ENCODE data around the gene APIP. TPM values are rescaled to one million over a fixed set of nuclear protein-coding genes. Genes with fewer than 3 reads are reported as not detected.

The APIP gene
- total and polyA plus RNA-seq, 2 donors (not counting 1 experiment from before 2014, with no cell fraction given) = 32.2 to 32.7 TPM

- Histone ChIP-seq H3K36me3 (ENCODE audit: control insufficient read depth, insufficient read depth, low read length) (no peaks in the 10 kb centered on the region), H3K9me3 (ENCODE audit: control insufficient read depth, insufficient read depth, low read depth, low read length) (no peaks in the 10 kb centered on the region), H4K20me1 (ENCODE audit: control insufficient read depth, extremely low read depth, insufficient read depth, low read length) (no peaks in the 10 kb centered on the region), H3K4me3 (replicated peaks in 1 of 4; ENCODE audit: control extremely low read depth in 1 of 4, insufficient read depth in 1 of 4, low read depth in 3 of 4, low read length in 4 of 4) (no peak overlapping the region), H3K27ac (ENCODE audit: insufficient read depth, low read length) (no peak overlapping the region), H3K79me2 (ENCODE audit: control insufficient read depth, insufficient read depth, low read length) (no peaks in the 10 kb centered on the region), H3K9ac (ENCODE audit: insufficient read depth, low read length) (no peak overlapping the region), H3K4me2 (ENCODE audit: extremely low read depth, insufficient read depth, low read length) (no peak overlapping the region), H3K4me1 (ENCODE audit: control insufficient read depth, extremely low read depth, insufficient read depth, low read length) (no peaks in the 10 kb centered on the region), H3K27me3 (ENCODE audit: control insufficient read depth, insufficient read depth, low read length) (no peaks in the 10 kb centered on the region), H2AFZ (ENCODE audit: low read length) (no peak overlapping the region)
- no peak for TF ChIP-seq EZH2 (IDR thresholded peaks at IDR 0.05; ENCODE audit: low read length, missing control alignments)
- TF ChIP-seq, protein P1, sequence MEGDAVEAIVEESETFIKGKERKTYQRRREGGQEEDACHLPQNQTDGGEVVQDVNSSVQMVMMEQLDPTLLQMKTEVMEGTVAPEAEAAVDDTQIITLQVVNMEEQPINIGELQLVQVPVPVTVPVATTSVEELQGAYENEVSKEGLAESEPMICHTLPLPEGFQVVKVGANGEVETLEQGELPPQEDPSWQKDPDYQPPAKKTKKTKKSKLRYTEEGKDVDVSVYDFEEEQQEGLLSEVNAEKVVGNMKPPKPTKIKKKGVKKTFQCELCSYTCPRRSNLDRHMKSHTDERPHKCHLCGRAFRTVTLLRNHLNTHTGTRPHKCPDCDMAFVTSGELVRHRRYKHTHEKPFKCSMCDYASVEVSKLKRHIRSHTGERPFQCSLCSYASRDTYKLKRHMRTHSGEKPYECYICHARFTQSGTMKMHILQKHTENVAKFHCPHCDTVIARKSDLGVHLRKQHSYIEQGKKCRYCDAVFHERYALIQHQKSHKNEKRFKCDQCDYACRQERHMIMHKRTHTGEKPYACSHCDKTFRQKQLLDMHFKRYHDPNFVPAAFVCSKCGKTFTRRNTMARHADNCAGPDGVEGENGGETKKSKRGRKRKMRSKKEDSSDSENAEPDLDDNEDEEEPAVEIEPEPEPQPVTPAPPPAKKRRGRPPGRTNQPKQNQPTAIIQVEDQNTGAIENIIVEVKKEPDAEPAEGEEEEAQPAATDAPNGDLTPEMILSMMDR (conservative IDR thresholded peaks at IDR 0.05 in 1 of 2, IDR thresholded peaks at IDR 0.05 in 1 of 2; ENCODE audit: low read depth in 1 of 2, low read length in 2 of 2) = no peak
- no peak for DNase-seq (ENCODE audit: low read depth in 2 of 2)
Observed at GRCh38 chr11:34957606-34958005, 41.4 kb upstream of the APIP start.

- Histone ChIP-seq H3K79me2 (ENCODE audit: control insufficient read depth, insufficient read depth, low read length) (no peaks in the 10 kb centered on the region), H3K9me3 (ENCODE audit: control insufficient read depth, insufficient read depth, low read depth, low read length) (no peaks in the 10 kb centered on the region), H3K9ac (ENCODE audit: insufficient read depth, low read length) (no peak overlapping the region), H3K4me1 (ENCODE audit: control insufficient read depth, extremely low read depth, insufficient read depth, low read length) (no peaks in the 10 kb centered on the region), H2AFZ (ENCODE audit: low read length) (no peak overlapping the region), H3K4me2 (ENCODE audit: extremely low read depth, insufficient read depth, low read length) (no peak overlapping the region), H4K20me1 (ENCODE audit: control insufficient read depth, extremely low read depth, insufficient read depth, low read length) (no peaks in the 10 kb centered on the region), H3K36me3 (ENCODE audit: control insufficient read depth, insufficient read depth, low read length) (no peaks in the 10 kb centered on the region), H3K27me3 (ENCODE audit: control insufficient read depth, insufficient read depth, low read length) (no peaks in the 10 kb centered on the region), H3K27ac (ENCODE audit: insufficient read depth, low read length) (no peak overlapping the region), H3K4me3 (replicated peaks in 1 of 4; ENCODE audit: control extremely low read depth in 1 of 4, insufficient read depth in 1 of 4, low read depth in 3 of 4, low read length in 4 of 4) (no peak overlapping the region)
- TF ChIP-seq, protein P1 (conservative IDR thresholded peaks at IDR 0.05 in 1 of 2, IDR thresholded peaks at IDR 0.05 in 1 of 2; ENCODE audit: low read depth in 1 of 2, low read length in 2 of 2) = no peak
- TF ChIP-seq EZH2 (IDR thresholded peaks at IDR 0.05; ENCODE audit: low read length, missing control alignments) = no peak
- no peak for DNase-seq (ENCODE audit: low read depth in 2 of 2)
Observed at GRCh38 chr11:34957206-34957605, 41.0 kb upstream of the APIP start.

DNA sequence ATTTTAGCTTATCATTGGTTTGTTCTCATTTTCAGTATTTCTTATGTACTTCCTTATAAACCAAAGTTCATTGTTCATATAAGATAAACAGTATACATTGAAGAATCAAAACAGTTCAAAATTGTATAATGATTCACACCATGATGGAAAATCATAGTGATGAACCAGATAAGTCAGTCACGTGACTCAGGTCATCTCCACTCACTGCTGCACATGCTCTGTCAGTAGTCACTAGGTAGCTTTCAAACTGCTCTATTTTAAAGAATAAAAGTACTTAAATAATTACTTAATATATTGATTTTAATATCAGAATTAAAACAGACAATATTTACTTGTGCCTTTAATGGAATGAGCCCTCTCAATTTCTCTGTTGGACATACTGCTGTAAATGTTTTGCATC, 37.8 kb upstream of the APIP start:
- no peaks in the 10 kb centered on the region for H3K4me1 ChIP-seq (ENCODE audit: control insufficient read depth, extremely low read depth, insufficient read depth, low read length)
- H3K36me3 ChIP-seq (ENCODE audit: control insufficient read depth, insufficient read depth, low read length) = no peaks in the 10 kb centered on the region
- H2AFZ ChIP-seq (ENCODE audit: low read length) = no peak overlapping the region
- H3K27me3 ChIP-seq (ENCODE audit: control insufficient read depth, insufficient read depth, low read length) = no peaks in the 10 kb centered on the region
- H3K27ac ChIP-seq (ENCODE audit: insufficient read depth, low read length) = no peak overlapping the region
- H3K9me3 ChIP-seq (ENCODE audit: control insufficient read depth, insufficient read depth, low read depth, low read length) = no peaks in the 10 kb centered on the region
- no peaks in the 10 kb centered on the region for H3K79me2 ChIP-seq (ENCODE audit: control insufficient read depth, insufficient read depth, low read length)
- no peak overlapping the region for H3K4me2 ChIP-seq (ENCODE audit: extremely low read depth, insufficient read depth, low read length)
- H3K4me3 ChIP-seq (replicated peaks in 1 of 4; ENCODE audit: control extremely low read depth in 1 of 4, insufficient read depth in 1 of 4, low read depth in 3 of 4, low read length in 4 of 4) = no peak overlapping the region
- H4K20me1 ChIP-seq (ENCODE audit: control insufficient read depth, extremely low read depth, insufficient read depth, low read length) = no peaks in the 10 kb centered on the region
- no peak for DNase-seq (ENCODE audit: low read depth in 2 of 2)
- H3K9ac ChIP-seq (ENCODE audit: insufficient read depth, low read length) = no peak overlapping the region
- TF ChIP-seq, protein P1 (conservative IDR thresholded peaks at IDR 0.05 in 1 of 2, IDR thresholded peaks at IDR 0.05 in 1 of 2; ENCODE audit: low read depth in 1 of 2, low read length in 2 of 2) = no peak
- no peak for TF ChIP-seq EZH2 (IDR thresholded peaks at IDR 0.05; ENCODE audit: low read length, missing control alignments)

All from fibroblast of lung (primary cell).